DOHH2 (cell line): Measurements from ENCODE around the gene C2.

Experiments used
- H3F3A ChIP-seq: fragments of 200-600 bp; sonication (generic), shearing (Covaris generic); 2 replicates; pipeline ENCODE4 v1.6.0; 2016; ENCODE audit warnings: antibody characterized with exemption, mild to moderate bottlenecking; ENCODE audit not compliant: control insufficient read depth, insufficient read depth
- H3K27ac ChIP-seq: fragments of 200-600 bp; sonication (generic); 2 replicates; pipeline ENCODE4 v1.5.1; 2014; ENCODE audit warnings: low read depth, mild to moderate bottlenecking, low read length, moderate library complexity
- H3K27me3 ChIP-seq: fragments of 200-600 bp; sonication (generic); 2 replicates; pipeline ENCODE4 v1.6.1; 2014; ENCODE audit warnings: mild to moderate bottlenecking, low read length, mixed read lengths; ENCODE audit not compliant: control insufficient read depth
- H3K36me3 ChIP-seq: fragments of 200-600 bp; sonication (generic); 2 replicates; pipeline ENCODE4 v1.6.1; 2014; ENCODE audit warnings: mild to moderate bottlenecking, low read length, moderate library complexity, mixed read lengths; ENCODE audit not compliant: control insufficient read depth
- H3K4me1 ChIP-seq: fragments of 200-600 bp; sonication (generic); 2 replicates; pipeline ENCODE4 v1.6.1; 2014; ENCODE audit warnings: mild to moderate bottlenecking, low read length, mixed read lengths; ENCODE audit not compliant: control insufficient read depth
- H3K4me2 ChIP-seq: fragments of 200-600 bp; sonication (generic); 2 replicates; pipeline ENCODE4 v1.6.0; 2014; ENCODE audit warnings: mild to moderate bottlenecking, low read length, moderate library complexity
- H3K4me3 ChIP-seq: fragments of 200-600 bp; sonication (generic); 2 replicates; pipeline ENCODE4 v1.5.1; 2014; ENCODE audit warnings: mild to moderate bottlenecking, low read length, mixed read lengths
- H3K79me2 ChIP-seq: fragments of 200-600 bp; sonication (generic); 2 replicates; pipeline ENCODE4 v1.6.1; 2014; ENCODE audit warnings: mild to moderate bottlenecking, low read length, mixed read lengths; ENCODE audit not compliant: control insufficient read depth
- H3K9me2 ChIP-seq: fragments of 200-600 bp; sonication (generic); replicated peaks from 2 replicates; pipeline ENCODE4 v1.6.1; 2014; ENCODE audit warnings: mild to moderate bottlenecking, low read length, mixed read lengths; ENCODE audit not compliant: control insufficient read depth
- H3K9me3 ChIP-seq: fragments of 200-600 bp; sonication (generic); 2 replicates; pipeline ENCODE4 v1.6.1; 2014; ENCODE audit warnings: antibody characterized with exemption, low read length, mixed read lengths; ENCODE audit not compliant: control insufficient read depth, insufficient read depth
- H4K20me1 ChIP-seq: fragments of 200-600 bp; sonication (generic); 2 replicates; pipeline ENCODE4 v1.6.0; 2014; ENCODE audit warnings: low read depth, mild to moderate bottlenecking, antibody characterized with exemption, low read length, moderate library complexity; ENCODE audit not compliant: control insufficient read depth, insufficient read depth
- CTCF ChIP-seq: fragments of 200-600 bp; sonication (generic); IDR thresholded peaks from one replicate; pipeline ENCODE4 v1.5.1; 2014; ENCODE audit warnings: antibody characterized with exemption, mild to moderate bottlenecking, low read depth, low read length; ENCODE audit not compliant: poor library complexity, severe bottlenecking
- EZH2phosphoT487 ChIP-seq: fragments of 200-600 bp; sonication (generic); IDR thresholded peaks from 2 replicates; pipeline ENCODE4 v1.6.1; 2017; ENCODE audit warnings: borderline replicate concordance, mild to moderate bottlenecking, antibody characterized with exemption, low read length, moderate library complexity, mixed read lengths

The C2 gene

GRCh38 chr6:31879143-31879542, 48.4 kb upstream of the C2 start:
- H4K20me1 ChIP-seq = no peaks in the 10 kb centered on the region
- H3K36me3 ChIP-seq = peaks cover 41% of the 10 kb centered on the region
- peaks cover 9% of the 10 kb centered on the region for H3K4me1 ChIP-seq
- H3K9me3 ChIP-seq = no peaks in the 10 kb centered on the region
- no peak overlapping the region for H3K27ac ChIP-seq
- H3K4me2 ChIP-seq = no peak overlapping the region
- no peak for TF ChIP-seq CTCF
- TF ChIP-seq EZH2phosphoT487 = no peak
- no peaks in the 10 kb centered on the region for H3F3A ChIP-seq
- H3K4me3 ChIP-seq = no peak overlapping the region
- H3K79me2 ChIP-seq = no peaks in the 10 kb centered on the region
- no peaks in the 10 kb centered on the region for H3K9me2 ChIP-seq
- no peaks in the 10 kb centered on the region for H3K27me3 ChIP-seq

DNA sequence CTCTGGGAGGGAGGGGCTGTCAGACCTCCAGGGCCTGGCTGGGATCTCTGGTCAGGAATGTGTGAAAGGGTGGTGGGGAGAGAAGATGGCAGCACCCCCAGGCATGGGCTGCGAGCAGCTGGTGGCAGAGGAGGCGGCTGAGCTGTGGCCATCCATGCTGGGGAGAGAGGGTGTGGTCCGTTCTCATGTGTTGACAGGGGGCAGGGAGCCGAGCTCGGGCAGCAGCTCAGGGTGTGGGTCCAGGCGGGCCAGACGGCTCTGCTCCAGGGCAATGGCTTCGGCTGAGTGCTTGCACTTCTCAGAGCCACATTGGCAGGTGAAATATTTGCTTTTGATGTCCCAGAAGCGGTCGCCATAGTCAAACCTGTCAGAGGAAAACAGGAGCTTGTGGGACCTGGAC, 47.6 kb upstream of the C2 start:
- Histone ChIP-seq H3K36me3 (peaks cover 49% of the 10 kb centered on the region), H3K4me1 (peaks cover 1% of the 10 kb centered on the region; the same call in 1 of the 2 replicates), H3K4me2 (no peak overlapping the region), H3K27ac (no peak overlapping the region), H3K79me2 (no peaks in the 10 kb centered on the region), H3K4me3 (no peak overlapping the region), H4K20me1 (no peaks in the 10 kb centered on the region), H3K9me3 (no peaks in the 10 kb centered on the region), H3K9me2 (no peaks in the 10 kb centered on the region), H3K27me3 (no peaks in the 10 kb centered on the region), H3F3A (no peaks in the 10 kb centered on the region)
- TF ChIP-seq EZH2phosphoT487 = no peak
- no peak for TF ChIP-seq CTCF

DNA sequence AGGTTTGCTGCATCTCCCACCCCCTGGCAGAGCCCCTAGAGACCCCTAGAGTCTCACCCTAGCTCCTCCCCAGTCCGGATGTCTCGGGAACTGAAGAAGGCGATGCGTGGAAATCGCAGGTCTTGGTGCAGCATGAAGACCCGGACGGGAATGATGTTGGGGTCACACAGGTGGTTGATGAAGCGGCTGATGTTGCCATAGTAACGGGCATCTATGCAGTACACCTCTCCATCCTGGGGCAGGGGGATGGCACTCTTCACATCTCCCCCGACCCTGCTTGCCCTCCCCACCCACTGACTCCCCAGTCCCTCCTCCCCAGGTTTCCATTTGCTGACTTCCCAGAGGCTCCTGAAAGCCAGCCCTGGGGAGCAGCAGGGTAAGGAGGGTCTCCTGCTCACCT, 46.9 kb upstream of the C2 start:
- Histone ChIP-seq H3K27ac (no peak overlapping the region), H3F3A (no peaks in the 10 kb centered on the region), H3K4me1 (no peaks in the 10 kb centered on the region), H3K79me2 (no peaks in the 10 kb centered on the region), H3K36me3 (peaks cover 53% of the 10 kb centered on the region), H4K20me1 (no peaks in the 10 kb centered on the region), H3K4me3 (no peak overlapping the region), H3K27me3 (no peaks in the 10 kb centered on the region), H3K9me2 (no peaks in the 10 kb centered on the region), H3K9me3 (no peaks in the 10 kb centered on the region), H3K4me2 (no peak overlapping the region)
- TF ChIP-seq CTCF (no peak), EZH2phosphoT487 (no peak)
